ENCODE results near the gene IKZF1.

IKZF1 gene

GRCh38 chr7:50274361-50274760 is 30.2 kb upstream of the IKZF1 start:
- Mint-ChIP-seq H3K4me1 (peaks cover 73% of the 10 kb centered on the region), H3K9me3 (peaks cover 4 to 10% of the 10 kb centered on the region in 2 donors), H3K27me3 (no peaks in the 10 kb centered on the region), H3K4me3 (peak overlapping the region; percentile 35 to 47), H3K27ac (peak overlapping the region in 1 of 2 donors; percentile 76)
- DNase-seq, result no peak
- ATAC-seq, result peak; percentile 32

DNA sequence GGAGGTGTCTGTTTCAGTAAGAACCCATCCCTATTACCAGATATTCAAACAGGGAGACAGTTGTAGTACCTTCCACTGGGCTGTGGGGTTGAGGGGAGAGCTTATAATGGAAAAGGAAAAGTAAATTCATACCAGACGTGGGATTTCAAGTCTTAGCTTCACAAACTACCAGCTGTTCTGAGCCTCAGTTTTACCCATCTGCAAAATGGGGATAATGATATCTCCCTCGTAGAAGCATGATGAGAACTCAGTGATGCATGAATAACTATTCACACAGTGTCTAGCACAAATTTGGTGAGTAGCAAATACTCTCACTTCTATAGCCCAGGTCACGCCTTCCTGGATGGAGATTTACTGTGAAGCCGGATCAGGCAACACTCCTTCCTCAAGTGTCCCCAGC is 29.1 kb upstream of the IKZF1 start:
- Mint-ChIP-seq H3K4me3 (no peak overlapping the region), H3K9me3 (peaks cover 3 to 10% of the 10 kb centered on the region in 2 donors), H3K27me3 (no peaks in the 10 kb centered on the region), H3K4me1 (peaks cover 63% of the 10 kb centered on the region), H3K27ac (no peak overlapping the region)
- DNase-seq, result no peak
- no peak for ATAC-seq

DNA sequence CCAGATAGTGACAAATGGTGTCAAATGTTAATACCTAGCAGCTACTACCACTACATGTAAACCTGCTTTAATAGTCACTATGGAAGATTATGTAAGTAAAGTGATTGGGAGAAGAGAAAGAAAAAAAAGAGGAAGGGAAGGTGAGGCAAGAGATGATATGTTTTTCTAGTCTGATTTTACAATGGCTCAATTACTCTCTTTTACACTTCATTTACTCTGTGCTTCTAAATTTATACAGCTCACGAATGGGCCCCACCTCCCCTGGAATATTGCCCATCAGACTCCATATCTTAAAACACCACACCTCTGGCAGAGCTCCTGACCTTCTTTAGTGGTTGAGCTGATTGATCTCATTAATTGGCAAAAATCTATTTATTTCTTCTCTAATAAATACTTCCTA is 28.0 kb upstream of the IKZF1 start:
- DNase-seq (no peak), ATAC-seq (no peak)
- Mint-ChIP-seq H3K4me1 (peaks cover 65% of the 10 kb centered on the region), H3K27ac (no peak overlapping the region), H3K4me3 (no peak overlapping the region), H3K9me3 (peaks cover 3 to 8% of the 10 kb centered on the region in 2 donors), H3K27me3 (no peaks in the 10 kb centered on the region)

DNA sequence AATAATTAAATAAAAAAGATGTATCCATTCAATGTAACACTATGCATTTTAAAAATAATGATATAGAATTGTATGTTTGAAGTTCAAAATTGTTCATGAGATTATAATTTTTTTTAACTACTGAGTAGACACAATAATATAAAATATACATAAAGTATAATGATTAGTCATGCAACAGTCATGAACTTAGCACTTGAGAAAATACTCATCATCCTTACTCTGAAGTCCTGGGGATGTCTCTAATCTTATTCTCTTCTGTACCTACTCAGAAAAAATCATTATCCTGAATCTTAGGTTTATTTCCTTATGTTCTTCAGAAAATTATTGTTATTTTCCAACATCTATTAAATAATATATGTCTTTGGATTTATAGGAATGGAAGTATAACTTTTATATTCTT is 26.4 kb upstream of the IKZF1 start:
- Mint-ChIP-seq H3K9me3 (peaks cover 3 to 8% of the 10 kb centered on the region in 2 donors), H3K4me1 (peaks cover 65% of the 10 kb centered on the region), H3K27me3 (no peaks in the 10 kb centered on the region)

GRCh38 chr7:50281680-50282445 is 22.7 kb upstream of the IKZF1 start:
- Mint-ChIP-seq H3K4me3 (peak overlapping the region; percentile 81 to 83), H3K27me3 (no peaks in the 10 kb centered on the region)
- DNase-seq, result no peak

More for the DNA sequence above, 26.4 kb upstream of the IKZF1 start:
- DNase-seq, result no peak
- Mint-ChIP-seq H3K4me3 (no peak overlapping the region), H3K27ac (no peak overlapping the region)
- ATAC-seq, result no peak

GRCh38 chr7:50282813-50283605 is 21.5 kb upstream of the IKZF1 start:
- Mint-ChIP-seq H3K27ac (peak overlapping the region; percentile 90 to 92), H3K4me3 (peak overlapping the region; percentile 81 to 83), H3K27me3 (no peaks in the 10 kb centered on the region), H3K9me3 (peaks cover 3 to 8% of the 10 kb centered on the region in 2 donors), H3K4me1 (peaks cover 83% of the 10 kb centered on the region)
- DNase-seq, result no peak
- no peak for ATAC-seq

More at GRCh38 chr7:50281680-50282445, 22.7 kb upstream of the IKZF1 start:
- Mint-ChIP-seq H3K27ac (peak overlapping the region; percentile 90 to 92), H3K9me3 (peaks cover 3 to 8% of the 10 kb centered on the region in 2 donors), H3K4me1 (peaks cover 72% of the 10 kb centered on the region)
- ATAC-seq, result peak; percentile 87

- no peaks in the 10 kb centered on the region for H3K27me3 Mint-ChIP-seq
- ATAC-seq (no peak), DNase-seq (no peak)
- H3K27ac Mint-ChIP-seq, result peak overlapping the region; percentile 42 to 92
- peaks cover 3 to 8% of the 10 kb centered on the region in 2 donors for H3K9me3 Mint-ChIP-seq
- peak overlapping the region; percentile 46 to 81 for H3K4me3 Mint-ChIP-seq
- H3K4me1 Mint-ChIP-seq, result peaks cover 82% of the 10 kb centered on the region
Measured at GRCh38 chr7:50283731-50284130, 20.8 kb upstream of the IKZF1 start.

DNA sequence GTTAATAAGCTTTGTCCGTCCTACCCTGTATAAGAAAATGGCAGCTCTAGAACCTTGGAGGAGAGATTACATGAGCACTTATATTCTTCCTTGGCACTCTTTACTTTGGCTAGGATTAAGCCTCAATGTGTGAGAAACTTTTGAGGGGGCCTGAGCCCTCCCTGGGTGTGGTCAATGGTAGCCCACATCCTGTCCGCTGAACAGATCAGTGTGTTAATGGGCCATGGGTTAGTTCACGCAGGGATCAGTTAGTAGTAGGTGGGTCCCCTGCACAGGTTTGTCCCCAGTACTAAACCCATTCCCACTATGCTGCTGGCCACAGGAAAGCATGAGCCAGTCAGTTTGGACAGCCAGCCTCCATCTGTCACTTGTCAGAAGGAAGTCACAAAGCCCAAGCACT is 20.2 kb upstream of the IKZF1 start:
- peaks cover 3 to 5% of the 10 kb centered on the region in 2 donors for H3K9me3 Mint-ChIP-seq
- peak; percentile 80 for ATAC-seq
- H3K4me1 Mint-ChIP-seq, result peaks cover 78% of the 10 kb centered on the region
- H3K4me3 Mint-ChIP-seq, result peak overlapping the region in 1 of 2 donors; percentile 81
- peak overlapping the region in 1 of 2 donors; percentile 57 for H3K27ac Mint-ChIP-seq
- peak in 1 of 2 donors; percentile 51 for DNase-seq
- no peaks in the 10 kb centered on the region for H3K27me3 Mint-ChIP-seq

GRCh38 chr7:50285269-50285668 is 19.2 kb upstream of the IKZF1 start:
- Mint-ChIP-seq H3K27me3 (no peaks in the 10 kb centered on the region), H3K4me3 (no peak overlapping the region)

GRCh38 chr7:50287129-50287528 is 17.4 kb upstream of the IKZF1 start:
- Mint-ChIP-seq H3K27ac (no peak overlapping the region), H3K27me3 (no peaks in the 10 kb centered on the region), H3K9me3 (no peaks in the 10 kb centered on the region), H3K4me1 (peaks cover 78% of the 10 kb centered on the region), H3K4me3 (peak overlapping the region in 1 of 2 donors; percentile 50)
- DNase-seq, result no peak
- ATAC-seq, result peak; percentile 41

More at GRCh38 chr7:50285269-50285668, 19.2 kb upstream of the IKZF1 start:
- H3K4me1 Mint-ChIP-seq, result peaks cover 84% of the 10 kb centered on the region
- H3K9me3 Mint-ChIP-seq, result no peaks in the 10 kb centered on the region
- DNase-seq (no peak), ATAC-seq (no peak)
- H3K27ac Mint-ChIP-seq, result no peak overlapping the region

DNA sequence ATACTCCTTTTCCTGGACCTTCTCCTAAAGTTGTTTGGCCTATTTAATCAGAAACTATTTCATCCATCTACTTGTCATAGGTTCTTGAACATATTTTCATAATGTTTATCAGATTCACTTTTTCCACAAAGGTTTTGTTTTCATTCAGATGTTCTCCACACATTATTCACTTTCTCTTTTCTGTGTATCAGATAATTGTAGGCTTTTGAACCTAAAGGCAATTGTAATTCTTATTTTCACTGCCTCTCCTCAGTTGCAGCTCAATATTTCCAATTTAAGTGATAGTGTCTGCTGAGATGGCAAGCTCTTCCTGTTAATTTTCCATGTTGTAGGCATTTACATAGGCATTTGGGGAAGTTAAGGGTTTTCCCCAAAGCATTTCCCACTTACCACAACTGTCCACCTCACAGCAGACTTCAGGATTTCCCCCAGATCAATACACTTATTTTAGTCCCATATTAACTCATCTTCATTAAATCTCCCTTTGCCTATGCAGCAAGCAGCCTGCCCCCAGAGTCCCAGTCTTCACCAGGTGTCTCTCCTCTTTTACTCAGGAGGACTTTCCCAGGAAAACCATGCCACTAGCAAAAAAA is 12.3 kb upstream of the IKZF1 start:
- ATAC-seq (peak; percentile 48), DNase-seq (no peak)
- Mint-ChIP-seq H3K9me3 (no peaks in the 10 kb centered on the region), H3K4me1 (peaks cover 61% of the 10 kb centered on the region), H3K27ac (peak overlapping the region; percentile 59 to 78), H3K27me3 (no peaks in the 10 kb centered on the region), H3K4me3 (peak overlapping the region; percentile 55 to 74)

- Mint-ChIP-seq H3K4me1 (peaks cover 56% of the 10 kb centered on the region), H3K27ac (peak overlapping the region in 1 of 2 donors; percentile 59), H3K4me3 (peak overlapping the region; percentile 8 to 74)
Measured at GRCh38 chr7:50292763-50293162, 11.8 kb upstream of the IKZF1 start.

DNA sequence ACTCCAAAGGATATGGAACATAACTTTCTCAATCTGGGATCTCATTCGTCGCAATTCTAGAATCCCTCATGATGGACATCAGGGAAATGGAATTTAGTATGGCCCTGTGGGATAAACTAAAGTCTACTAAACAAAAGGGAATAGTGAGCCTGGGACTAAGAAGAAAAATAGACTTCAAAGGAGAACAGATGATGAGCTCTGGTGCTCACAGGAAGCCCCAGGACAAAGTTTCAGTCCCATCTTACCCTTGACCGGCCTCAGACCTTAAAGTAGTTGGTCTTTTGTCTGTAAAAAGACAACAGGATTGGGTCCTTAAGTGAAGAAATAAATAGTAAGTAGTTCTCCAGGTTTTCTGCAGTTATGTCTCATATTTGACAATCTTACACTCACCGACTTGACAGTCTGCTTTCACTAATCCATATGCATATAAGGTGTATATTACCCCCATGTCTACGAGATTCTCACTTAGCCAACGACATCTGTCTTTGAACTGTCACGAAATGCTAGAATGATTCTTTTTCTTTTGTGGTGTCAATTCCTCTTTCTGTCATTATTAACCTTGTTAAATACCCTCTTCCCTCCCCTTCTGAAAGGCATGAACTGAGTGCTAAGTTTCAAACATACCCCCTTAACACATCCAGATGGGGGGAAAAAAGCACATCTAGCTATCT is 10.9 kb upstream of the IKZF1 start:
- no peak for ATAC-seq
- Mint-ChIP-seq H3K27me3 (no peaks in the 10 kb centered on the region), H3K4me1 (peaks cover 54% of the 10 kb centered on the region), H3K27ac (peak overlapping the region in 1 of 2 donors; percentile 63), H3K4me3 (peak overlapping the region in 1 of 2 donors; percentile 5), H3K9me3 (no peaks in the 10 kb centered on the region)
- DNase-seq, result no peak

More at GRCh38 chr7:50292763-50293162, 11.8 kb upstream of the IKZF1 start:
- no peaks in the 10 kb centered on the region for H3K27me3 Mint-ChIP-seq
- ATAC-seq (peak; percentile 93), DNase-seq (no peak)
- no peaks in the 10 kb centered on the region for H3K9me3 Mint-ChIP-seq

GRCh38 chr7:50295133-50295532 is 9.4 kb upstream of the IKZF1 start:
- no peak for ATAC-seq
- Mint-ChIP-seq H3K9me3 (no peaks in the 10 kb centered on the region), H3K4me3 (no peak overlapping the region), H3K4me1 (peaks cover 62% of the 10 kb centered on the region), H3K27ac (no peak overlapping the region), H3K27me3 (no peaks in the 10 kb centered on the region)
- DNase-seq, result no peak

DNA sequence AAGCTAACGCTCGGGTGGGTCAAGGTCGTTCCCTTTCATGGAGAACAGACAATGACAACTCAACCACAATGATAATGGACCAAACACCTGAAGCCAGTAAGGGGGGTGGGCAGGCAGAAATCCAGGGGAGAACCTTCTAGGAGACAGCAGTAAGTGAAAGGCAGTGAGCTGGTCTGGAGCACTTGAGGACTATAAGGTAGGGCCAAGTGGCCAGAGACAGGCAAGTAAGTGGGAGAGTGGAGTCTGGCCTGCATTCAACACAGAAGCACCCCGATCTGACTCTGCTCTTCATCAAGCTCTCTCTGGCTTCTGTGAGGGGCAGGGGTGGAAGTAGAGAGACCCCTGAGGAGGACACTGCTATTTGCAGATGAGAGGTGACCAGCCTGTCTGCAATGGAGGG is 7.7 kb upstream of the IKZF1 start:
- no peak overlapping the region for H3K4me3 Mint-ChIP-seq
- ATAC-seq (no peak), DNase-seq (no peak)
- no peaks in the 10 kb centered on the region for H3K27me3 Mint-ChIP-seq
- peaks cover 70% of the 10 kb centered on the region for H3K4me1 Mint-ChIP-seq
- no peak overlapping the region for H3K27ac Mint-ChIP-seq
- no peaks in the 10 kb centered on the region for H3K9me3 Mint-ChIP-seq

Measured in stimulated activated naive CD8-positive, alpha-beta T cell treated with anti-CD3 and anti-CD28 coated beads, Interleukin-15, amount 100 ng/mL, for 72 hours (primary cell).